ENCODE data around the gene MYDGF.

MYDGF gene

GRCh38 chr19:4640247-4641000, 29.7 kb downstream of the MYDGF start:
- no peak for DNase-seq (ENCODE audit: low spot score)

DNA sequence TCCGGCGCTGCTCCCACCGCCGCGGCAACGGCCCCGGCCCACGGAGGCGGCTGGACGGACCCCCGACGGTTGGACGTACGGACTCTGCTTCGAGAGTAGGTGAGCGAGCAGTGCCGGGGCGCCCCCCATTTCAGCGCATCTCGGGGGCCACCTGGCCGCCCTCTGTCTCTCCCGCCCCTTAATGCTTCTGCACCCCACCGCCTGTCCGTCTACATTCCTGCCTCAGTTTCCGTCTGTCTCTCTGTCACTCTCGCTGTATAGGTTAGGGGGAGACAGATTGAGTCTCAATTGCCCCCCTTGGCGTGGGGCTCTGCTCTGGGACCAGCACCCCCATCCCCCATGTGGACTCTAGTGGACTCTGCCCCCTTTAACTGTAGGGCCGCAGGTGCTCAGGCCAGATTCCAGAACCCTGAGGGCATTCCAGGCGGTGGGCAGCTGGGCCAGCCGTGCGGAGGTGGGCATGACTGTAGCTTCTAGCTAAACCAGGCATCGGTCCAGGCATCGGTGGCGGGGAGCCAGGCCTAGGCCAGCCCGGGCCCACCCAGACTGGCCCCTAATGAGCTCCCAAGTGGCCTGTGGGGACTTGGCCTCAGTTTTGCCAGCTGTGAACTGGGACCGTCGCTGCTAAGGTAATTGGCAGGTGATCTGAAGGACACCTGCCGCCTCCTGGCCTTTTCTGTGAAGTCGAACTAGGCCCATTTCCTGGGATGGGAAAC, 30.5 kb downstream of the MYDGF start:
- DNase-seq (ENCODE audit: low spot score) = no peak

DNA sequence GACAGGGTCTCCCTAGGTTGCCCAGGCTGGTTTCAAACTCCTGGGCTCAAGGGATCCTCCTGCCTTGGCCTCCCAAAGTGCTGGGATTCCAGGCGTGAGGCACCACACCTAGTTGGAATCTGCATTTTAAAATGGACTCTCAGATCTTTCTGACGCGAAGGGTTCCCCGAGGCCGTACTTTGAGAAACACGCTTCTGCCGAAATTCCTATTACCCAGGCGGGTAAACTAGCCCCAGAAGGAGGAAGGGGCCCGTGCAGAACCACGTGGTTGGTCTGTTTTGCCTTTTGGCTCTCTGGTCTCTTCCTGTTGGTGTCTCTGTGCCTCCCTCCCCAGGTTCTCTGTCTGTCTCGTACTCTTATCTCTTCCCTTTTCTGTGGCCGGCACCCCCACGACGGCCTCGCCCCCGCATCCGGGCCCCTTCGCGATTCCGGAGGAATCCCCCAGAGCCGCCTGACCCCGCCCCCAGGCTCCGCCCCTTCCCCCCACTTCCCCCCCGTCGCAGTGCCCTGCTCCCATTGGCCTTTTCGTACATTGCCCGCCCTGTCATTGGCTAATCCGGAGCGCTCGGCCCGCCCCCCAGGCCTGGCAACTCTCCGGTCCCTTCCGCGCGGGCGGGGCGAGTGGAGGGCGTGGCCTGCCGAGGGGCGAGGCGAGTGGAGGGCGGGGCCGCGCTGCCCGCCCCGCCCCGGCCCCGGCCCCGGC, 31.2 kb downstream of the MYDGF start, which contains the start of gene TNFAIP8L1:
Gene TNFAIP8L1 (plus strand): TSS at position 689 of the 703 bp plus-strand sequence. CDS start 12,354 bp downstream, outside the sequence.
- peak; percentile 96 for DNase-seq (ENCODE audit: low spot score)

- no peak for DNase-seq (ENCODE audit: low spot score)
These were observed 31.8 kb downstream of the MYDGF start for GRCh38 chr19:4638317-4638716.

GRCh38 chr19:4636761-4637160, 33.4 kb downstream of the MYDGF start:
- no peak for DNase-seq (ENCODE audit: low spot score)

GRCh38 chr19:4636151-4636717, 33.9 kb downstream of the MYDGF start:
- peak; percentile 58 for DNase-seq (ENCODE audit: low spot score)

DNA sequence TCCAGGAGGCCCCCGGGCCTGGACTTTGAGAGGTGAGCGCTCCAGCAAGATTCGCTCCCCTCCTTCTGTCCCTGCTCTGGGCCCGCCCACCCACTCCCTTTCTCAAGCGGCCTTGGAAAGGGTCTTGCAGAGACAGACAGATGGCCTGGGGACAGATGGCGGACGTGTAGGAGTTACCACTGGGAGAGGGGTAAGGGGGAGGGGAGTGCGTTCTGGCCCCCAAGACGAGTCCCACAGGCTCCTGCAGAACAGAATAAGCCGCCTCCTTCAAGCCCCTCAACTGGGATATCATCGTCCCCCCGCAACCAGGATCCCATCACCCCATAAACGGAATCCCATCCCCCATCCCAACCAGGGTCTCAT, 34.4 kb downstream of the MYDGF start:
- no peak for DNase-seq (ENCODE audit: low spot score)

DNA sequence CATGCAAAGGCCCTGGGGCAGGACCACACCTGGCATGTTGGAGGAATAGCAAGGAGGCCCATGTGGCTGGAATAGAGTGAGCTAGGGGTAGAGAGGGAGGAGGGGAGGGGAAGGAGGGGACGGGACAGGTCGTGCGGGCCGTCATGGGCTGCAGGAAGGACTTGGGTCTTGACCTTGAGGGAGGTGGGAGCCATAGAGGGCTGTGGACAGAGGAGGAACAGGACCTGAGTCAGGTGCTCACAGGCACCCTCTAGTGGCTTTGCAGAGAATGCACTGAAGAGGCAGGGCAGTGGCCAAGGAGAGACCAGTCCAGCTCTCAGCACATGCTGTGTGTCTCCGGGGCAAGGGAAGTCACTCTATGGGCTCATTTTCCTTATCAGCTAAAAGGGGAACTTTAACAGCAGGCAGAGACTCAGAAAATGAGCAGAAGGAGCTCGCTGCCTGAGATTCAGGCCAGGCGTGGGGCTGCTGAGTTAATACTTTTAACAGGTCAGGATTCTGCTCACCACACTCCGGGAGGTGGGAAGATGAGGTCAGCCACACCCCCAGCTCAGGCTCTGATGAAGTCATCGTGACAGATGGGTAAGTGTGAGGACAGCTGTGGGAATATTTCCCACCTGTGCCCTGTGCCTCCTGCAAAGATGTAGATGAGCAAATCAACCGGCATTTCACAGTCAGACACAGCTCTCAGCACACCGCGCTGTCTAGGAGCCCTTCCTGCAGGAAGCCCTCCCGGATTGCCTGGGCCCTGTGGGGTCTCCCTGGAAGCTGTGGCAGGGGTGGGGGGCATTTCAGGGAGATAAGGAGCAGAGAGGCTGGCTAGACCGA, 36.8 kb downstream of the MYDGF start:
- DNase-seq (ENCODE audit: low spot score) = peak; percentile 74

GRCh38 chr19:4624733-4625362, 45.3 kb downstream of the MYDGF start:
- no peak for DNase-seq (ENCODE audit: low spot score)

DNA sequence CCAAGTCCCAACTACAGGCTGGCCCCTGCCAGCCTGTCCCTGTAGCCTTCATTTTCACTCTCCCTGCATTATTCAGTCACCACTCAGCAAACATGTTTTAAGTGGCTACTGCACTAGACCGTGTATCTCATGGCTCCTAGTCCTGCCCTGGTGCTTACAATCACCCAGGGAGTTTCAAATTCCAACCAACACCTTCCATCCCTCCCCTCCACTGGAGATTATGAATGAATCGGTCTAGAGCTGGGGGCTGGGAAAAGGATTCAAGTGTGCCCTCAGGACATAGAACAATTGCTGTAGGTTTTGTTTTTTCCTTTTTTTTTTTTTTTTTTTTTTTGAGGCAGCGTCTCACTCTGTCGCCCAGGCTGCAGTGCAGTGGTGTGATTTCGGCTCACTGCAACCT, 45.8 kb downstream of the MYDGF start:
- DNase-seq (ENCODE audit: low spot score) = no peak

DNA sequence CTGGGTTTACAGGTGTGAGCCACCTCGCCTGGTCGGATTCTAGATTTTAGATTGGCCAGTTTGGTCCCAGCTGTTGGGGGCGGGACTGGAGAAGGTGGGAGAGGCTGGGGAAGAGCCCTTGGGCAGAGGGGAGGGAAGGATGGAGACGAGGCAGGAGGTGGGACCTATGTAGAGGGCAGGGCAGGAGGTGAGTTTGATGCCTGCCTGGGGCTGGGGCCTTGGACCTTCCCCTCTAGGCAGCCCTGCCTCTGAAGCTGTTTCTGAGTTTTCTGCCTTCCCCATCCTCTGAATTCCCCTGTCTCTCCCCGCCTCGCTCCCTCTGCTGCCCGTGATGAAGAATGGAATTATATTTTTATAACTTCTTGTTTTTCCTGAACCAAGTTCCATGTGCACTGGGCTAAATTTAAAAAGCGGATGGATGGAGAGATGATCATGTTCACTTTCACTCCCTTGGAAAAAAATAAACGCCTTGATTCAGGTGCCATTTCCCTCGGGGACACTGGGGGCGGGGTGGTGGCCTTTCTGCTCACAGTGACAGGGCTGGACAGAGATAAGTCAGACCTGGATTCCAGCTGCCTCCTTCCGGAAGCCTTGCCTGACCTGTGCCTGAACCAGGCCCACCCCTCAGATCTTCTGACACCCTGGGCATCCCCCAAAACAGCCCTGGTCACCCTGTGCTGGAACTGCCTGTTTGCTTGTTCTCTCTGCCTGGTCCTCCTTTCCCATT, 47.3 kb downstream of the MYDGF start:
- DNase-seq (ENCODE audit: low spot score) = no peak

DNA sequence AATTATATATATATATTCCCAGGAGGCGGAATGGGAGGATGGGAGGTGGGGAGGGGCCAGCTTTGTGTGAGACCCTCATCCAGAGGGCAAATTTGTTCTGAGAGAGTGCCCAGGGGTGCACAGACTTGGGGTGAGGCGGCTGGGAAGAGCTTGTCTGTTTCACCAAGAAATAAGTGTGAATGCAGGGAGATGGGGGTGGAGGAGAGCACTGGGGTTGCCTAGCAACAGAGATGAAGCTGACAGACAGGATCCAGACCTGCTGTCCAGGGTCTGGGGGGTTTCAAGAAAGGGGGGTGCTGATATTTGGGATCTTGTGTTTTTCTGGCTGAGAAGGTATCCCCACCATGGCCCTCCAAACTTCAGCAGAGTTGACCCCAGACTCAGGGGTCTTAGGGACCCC, 49.5 kb downstream of the MYDGF start:
- no peak for DNase-seq (ENCODE audit: low spot score)

DNA sequence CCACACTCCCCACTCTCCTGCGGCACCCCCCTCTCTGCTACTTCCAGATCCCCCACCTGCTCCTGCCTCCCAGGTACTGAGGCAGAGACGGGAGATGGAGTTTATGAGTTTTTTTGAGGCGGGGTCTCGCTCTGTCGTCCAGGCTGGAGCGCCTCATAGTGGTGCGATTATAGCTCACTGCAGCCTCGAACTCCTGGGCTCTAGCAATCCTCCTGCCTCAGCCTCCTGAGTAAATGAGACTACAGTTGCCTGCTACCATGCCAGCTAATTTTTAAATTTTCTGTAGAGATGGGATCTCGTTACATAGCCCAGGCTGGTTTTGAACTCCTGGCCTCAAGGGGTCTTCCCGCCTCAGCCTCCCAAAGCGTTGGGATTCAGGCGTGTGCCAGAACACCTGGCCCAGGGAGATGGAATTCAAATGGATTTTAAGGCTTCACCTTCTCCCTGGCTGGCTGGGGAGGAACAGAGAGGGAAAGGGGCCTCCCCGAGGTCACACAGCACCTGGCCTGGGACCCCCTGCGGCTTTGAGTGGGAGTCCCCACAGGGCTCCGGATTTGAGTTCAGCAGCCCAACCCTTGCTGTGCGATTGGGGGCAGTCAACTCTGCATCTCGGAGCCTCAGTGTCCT, 50.4 kb downstream of the MYDGF start:
- no peak for DNase-seq (ENCODE audit: low spot score)

GRCh38 chr19:4618019-4618418, 52.1 kb downstream of the MYDGF start:
- DNase-seq (ENCODE audit: low spot score) = no peak

DNA sequence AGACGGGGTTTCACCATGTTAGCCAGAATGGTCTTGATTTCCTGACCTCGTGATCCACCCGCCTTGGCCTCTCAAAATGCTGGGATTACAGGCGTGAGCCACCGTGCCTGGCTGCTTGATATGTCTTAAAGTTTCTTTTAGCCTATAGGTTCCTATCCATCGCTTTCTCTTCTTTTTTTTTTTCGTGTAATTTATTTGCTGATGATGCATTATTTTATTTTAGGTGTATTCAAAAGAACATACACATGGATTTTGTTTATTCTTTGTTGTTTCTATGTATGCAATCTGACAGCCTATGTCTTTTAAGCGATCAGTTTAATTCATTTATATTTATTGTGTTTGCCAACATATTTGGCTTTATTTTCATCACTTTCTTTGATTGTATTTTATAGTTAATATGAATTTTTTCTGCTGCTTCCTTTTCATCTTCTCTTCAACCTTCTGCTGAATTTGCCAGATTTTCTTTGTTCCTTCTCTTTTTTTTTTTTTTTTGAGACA, 56.8 kb downstream of the MYDGF start:
- DNase-seq (ENCODE audit: low spot score) = no peak

- no peak for DNase-seq (ENCODE audit: low spot score)
These were observed 60.1 kb downstream of the MYDGF start for GRCh38 chr19:4609878-4610511.
